ENCODE measurements around the gene AUP1.

- no peak for TF ChIP-seq GLIS3 (CRISPR knock-in tag; IDR thresholded peaks at IDR 0.05)
- TF ChIP-seq, protein P1, sequence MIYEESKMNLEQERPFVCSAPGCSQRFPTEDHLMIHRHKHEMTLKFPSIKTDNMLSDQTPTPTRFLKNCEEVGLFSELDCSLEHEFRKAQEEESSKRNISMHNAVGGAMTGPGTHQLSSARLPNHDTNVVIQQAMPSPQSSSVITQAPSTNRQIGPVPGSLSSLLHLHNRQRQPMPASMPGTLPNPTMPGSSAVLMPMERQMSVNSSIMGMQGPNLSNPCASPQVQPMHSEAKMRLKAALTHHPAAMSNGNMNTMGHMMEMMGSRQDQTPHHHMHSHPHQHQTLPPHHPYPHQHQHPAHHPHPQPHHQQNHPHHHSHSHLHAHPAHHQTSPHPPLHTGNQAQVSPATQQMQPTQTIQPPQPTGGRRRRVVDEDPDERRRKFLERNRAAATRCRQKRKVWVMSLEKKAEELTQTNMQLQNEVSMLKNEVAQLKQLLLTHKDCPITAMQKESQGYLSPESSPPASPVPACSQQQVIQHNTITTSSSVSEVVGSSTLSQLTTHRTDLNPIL (CRISPR knock-in tag; IDR thresholded peaks at IDR 0.05; ENCODE audit: low read depth): no peak
- TF ChIP-seq, protein P2, sequence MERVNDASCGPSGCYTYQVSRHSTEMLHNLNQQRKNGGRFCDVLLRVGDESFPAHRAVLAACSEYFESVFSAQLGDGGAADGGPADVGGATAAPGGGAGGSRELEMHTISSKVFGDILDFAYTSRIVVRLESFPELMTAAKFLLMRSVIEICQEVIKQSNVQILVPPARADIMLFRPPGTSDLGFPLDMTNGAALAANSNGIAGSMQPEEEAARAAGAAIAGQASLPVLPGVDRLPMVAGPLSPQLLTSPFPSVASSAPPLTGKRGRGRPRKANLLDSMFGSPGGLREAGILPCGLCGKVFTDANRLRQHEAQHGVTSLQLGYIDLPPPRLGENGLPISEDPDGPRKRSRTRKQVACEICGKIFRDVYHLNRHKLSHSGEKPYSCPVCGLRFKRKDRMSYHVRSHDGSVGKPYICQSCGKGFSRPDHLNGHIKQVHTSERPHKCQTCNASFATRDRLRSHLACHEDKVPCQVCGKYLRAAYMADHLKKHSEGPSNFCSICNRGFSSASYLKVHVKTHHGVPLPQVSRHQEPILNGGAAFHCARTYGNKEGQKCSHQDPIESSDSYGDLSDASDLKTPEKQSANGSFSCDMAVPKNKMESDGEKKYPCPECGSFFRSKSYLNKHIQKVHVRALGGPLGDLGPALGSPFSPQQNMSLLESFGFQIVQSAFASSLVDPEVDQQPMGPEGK (CRISPR knock-in tag; IDR thresholded peaks at IDR 0.05; ENCODE audit: borderline replicate concordance): no peak
- TF ChIP-seq CSDC2 (CRISPR knock-in tag; IDR thresholded peaks at IDR 0.05): no peak
- no peak for TF ChIP-seq ARNTL (CRISPR knock-in tag; IDR thresholded peaks at IDR 0.05; ENCODE audit: borderline replicate concordance, low read depth)
- no peak for TF ChIP-seq BACH2 (CRISPR knock-in tag; IDR thresholded peaks at IDR 0.05; ENCODE audit: borderline replicate concordance)
- TF ChIP-seq ZFP3 (CRISPR knock-in tag; IDR thresholded peaks at IDR 0.05): no peak
- no peak for TF ChIP-seq ISL1 (CRISPR knock-in tag; IDR thresholded peaks at IDR 0.05)
- no peak for TF ChIP-seq PPARA (CRISPR knock-in tag; IDR thresholded peaks at IDR 0.05; ENCODE audit: borderline replicate concordance)
- no peak for TF ChIP-seq TCF4 (CRISPR knock-in tag; IDR thresholded peaks at IDR 0.05; ENCODE audit: borderline replicate concordance)
Observed at GRCh38 chr2:74571058-74571457, 41.6 kb upstream of the AUP1 start.

Data from SK-N-SH treated with all-trans-retinoic acid at 6 μM for 48 hours (cell line).